NCI-H1092 treated with DMSO at 0.1 percent for 48 hours (cell line): Measurements from ENCODE around the gene GALK2.
A peak's percentile ranks its signal among the peaks of the same experiment; 100 is the strongest.
"Not testable (repeated sequence)": the region's sequence is repeated elsewhere in the genome, so short reads cannot be mapped to it uniquely, and the experiment has no call there.

ENCODE experiments used
- DNase-seq: peaks from one replicate; lab custom pipeline; 2025; lab: John Stamatoyannopoulos, UW

The GALK2 gene

DNA sequence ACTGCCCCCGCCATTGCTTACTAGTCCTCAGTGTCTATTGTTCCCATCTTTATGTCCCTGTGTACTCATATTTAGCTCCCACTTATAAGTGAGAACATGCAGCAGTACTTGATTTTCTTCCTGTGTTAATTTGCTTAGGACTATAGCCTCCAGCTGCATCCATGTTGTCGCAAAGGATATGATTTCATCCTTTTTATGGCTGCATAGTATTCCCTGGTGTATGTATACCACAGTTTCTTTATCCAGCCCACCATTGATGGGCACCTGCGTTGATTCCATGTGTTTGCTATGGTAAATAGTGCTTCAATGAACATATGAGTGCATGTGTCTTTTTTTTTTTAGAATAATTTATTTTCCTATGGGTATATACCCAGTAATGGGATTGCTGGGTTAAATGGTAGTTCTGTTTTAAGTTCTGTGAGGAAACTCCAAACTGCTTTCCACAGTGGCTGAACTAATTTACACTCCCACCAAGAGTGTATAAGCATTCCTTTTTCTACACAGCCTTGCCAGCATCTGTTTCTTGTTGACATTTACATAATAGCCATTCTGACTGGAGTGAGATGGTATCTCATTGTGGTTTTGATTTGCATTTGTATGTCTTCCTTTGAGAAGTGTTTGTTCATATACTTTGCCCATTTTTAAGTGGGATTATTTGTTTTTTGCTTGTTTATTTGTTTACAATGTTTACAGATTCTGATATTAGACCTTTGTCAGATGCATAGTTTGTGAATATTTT is 53.7 kb downstream of the GALK2 start:
- no peak for DNase-seq

DNA sequence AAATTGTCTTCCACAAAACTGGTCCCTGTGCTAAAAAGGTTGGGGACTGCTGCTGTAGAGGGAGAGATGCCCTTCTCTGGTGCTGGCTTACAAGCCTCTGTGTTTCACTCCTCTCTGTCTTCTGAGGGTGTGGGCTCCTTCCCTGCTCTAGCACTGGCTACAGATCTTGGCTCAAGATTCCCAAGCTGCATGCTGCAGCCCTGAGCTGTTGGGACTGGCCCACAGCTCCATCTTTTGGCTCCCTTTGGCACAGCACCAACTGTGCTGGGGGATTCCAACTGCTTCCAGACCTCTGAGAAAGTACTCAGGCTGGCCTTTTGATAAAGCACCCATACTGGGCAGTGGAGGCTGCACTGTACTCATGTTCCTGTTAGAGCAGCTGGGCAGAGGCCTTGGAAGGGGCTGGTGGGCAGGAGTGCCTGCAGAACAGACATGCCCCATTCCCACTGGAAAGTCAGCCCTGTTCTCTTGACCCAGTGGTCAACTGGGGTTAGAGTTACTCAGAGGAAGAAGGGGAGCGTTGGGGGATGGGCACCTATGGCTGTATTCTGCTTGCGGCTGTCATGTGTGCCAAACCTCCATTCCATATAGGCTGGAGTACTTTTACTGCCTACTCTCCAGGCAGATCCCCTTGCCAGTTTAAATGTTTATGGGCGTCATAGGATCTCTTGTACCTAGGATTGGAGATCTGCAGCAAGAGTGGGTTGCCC is 55.7 kb downstream of the GALK2 start:
- no peak for DNase-seq

DNA sequence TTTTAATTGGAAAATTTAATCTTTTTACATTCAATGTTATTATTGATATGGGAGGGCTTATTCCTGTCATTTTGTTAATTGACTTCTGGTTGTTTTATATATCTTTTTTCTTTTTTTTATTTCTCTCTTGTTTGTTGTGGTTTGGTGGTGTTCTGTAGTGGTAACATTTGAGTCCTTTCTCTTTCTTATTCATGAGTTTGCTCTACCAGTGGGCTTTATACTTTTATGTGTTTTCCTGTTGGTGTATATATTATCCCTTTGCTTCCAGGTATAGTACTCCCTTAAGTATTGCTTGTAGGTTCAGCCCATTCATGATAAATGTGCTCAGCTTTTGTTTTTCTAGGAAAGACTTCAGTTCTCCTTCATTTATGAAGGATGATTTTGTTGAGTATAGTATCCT is 57.6 kb downstream of the GALK2 start:
- DNase-seq = no peak

DNA sequence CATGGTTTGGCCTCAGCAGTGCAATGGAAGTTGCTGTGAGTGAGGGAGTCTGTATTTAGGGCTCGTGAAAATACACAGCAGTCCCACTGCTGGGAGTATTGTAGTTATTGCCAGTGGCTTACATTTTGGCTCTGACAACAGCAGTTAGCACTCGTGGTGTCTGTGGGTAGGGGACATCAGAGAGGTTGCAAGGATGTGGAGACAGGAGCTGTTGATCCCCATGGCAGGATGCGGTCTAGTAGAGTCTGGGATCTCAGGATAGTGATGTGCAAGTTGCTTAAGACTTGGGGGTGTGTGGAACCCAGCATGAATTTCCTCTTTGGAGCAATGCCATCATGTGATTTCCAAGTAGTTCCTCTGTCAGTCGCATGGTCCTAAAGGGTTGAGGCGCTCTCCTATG is 59.9 kb downstream of the GALK2 start:
- DNase-seq = no peak

DNA sequence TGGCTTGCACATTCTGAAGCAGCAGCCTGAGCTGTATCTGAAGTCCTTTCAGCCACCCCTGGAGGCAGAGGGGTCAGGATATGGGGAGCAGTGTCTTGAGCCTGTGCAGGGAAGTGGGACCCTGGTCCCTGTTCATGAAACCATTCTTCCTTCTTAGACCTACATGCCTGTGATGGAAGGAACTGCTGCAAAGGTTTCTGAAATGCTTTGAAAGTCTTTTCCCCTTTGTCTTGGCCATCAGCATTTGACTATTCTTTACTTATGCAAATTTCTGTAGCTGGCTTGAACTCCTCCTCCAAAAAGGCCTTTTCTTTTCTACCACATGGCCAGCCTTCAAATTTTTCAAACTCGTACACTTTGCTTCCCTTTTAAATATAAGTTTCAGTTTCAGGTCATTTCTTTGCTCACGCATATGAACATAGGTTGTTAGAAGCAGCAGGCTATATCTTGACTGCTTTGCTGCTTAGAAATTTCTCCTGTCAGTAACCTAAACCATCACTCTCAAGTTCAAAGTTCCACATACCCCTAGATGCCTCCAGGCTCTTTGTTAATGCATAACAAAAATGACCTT is 62.3 kb downstream of the GALK2 start:
- DNase-seq = no peak

DNA sequence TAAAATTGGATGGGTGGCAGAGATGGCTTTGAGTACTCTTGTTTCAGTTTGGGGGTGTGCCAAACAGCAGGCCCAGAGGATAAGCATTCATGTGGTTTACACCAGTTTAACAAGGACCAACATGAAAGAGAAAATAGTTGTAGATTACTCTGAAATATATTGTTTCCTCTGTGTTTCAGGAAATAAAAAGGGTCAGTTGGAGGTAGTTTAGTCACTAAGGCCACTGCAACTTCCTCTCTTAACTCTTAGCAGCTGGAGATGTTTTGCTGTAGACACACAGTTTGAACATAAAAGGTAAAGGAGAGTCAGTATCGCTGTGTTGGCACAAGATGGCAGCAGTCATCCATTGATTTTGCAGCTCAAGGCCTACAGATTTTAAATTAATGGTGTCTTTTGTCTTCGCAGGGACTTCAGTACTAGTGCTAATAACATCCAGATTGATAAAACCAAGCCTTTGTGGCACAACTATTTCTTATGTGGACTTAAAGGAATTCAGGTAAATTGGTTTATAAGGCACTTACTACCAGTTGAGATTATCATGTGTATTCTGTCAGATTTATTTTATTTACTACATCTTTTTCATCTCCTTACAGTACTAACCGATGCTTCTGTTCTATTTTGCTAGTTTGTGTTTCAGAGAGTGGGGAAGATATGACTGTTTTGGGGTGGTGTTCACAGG is 65.5 kb downstream of the GALK2 start:
- DNase-seq = peak; percentile 49

DNA sequence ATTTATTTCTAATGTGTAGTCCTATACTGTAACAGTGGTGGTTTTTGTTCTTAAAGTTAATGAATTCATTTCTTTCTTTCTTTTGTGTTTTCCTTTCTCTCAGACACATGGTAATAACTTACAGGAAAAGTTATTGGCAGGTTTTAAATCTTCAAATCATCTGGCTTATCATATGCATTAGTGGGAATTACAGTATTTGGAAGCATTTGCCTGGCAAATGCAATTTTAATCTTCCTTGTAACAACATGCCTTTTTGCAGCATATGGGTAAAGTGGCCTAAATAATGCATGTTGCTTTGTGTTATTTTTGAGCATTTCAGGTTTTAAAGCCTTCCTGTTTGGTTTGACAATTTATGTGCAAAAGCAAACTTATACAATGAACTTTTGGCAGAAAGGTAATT is 66.8 kb downstream of the GALK2 start:
- DNase-seq = no peak

DNA sequence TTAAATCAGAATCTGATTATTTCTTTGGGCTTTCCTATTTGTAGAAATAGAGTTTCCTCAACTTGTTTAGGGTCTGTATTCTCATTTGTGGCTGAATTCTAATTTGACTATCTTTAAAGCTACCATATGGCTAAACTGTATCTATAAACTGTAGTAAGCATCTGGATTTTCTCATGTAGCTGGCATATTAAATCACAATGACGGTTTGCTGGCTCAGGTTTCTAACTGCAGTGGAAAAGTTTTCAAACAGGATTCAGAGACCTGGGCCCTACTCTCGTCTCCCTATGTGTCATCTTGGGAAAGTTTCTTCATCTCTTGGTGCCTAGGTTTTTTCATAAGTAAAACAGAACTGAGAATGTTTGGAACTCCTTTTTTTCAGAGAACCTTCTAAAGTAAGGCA is 68.3 kb downstream of the GALK2 start:
- DNase-seq = no peak

DNA sequence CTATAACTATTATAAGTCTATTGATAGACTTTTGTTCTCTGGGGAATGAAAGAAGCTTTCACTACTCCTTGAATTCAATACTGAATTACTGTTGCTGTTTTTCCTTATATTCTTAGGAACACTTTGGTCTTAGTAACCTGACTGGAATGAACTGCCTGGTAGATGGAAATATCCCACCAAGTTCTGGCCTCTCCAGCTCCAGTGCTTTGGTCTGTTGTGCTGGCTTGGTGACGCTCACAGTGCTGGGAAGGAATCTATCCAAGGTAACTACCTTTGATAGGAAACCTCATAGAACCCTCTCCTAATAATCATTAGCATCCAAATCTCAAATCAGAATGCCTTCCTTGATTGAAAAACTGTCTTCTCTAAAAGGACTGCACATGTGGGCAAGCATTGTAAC is 69.1 kb downstream of the GALK2 start:
- no peak for DNase-seq

DNA sequence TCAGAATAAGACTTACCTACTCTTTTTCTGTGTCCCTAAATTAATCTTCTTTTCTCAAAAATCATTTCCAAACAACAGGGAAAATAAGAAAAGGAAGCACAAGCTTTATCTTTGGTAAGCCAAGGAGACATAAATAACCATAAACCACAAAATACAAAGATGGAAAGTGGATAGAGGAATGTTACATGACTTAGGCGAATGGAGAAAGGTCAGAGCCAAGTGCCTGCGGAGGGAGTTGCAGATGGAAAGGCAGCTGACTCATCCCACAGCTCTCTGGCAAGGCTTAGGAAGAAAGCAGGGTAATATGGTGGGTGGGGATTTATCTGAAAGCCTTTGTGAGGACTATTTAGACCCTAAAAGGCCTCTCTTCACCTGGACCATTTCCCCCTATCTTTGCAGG is 72.8 kb downstream of the GALK2 start:
- no peak for DNase-seq

DNA sequence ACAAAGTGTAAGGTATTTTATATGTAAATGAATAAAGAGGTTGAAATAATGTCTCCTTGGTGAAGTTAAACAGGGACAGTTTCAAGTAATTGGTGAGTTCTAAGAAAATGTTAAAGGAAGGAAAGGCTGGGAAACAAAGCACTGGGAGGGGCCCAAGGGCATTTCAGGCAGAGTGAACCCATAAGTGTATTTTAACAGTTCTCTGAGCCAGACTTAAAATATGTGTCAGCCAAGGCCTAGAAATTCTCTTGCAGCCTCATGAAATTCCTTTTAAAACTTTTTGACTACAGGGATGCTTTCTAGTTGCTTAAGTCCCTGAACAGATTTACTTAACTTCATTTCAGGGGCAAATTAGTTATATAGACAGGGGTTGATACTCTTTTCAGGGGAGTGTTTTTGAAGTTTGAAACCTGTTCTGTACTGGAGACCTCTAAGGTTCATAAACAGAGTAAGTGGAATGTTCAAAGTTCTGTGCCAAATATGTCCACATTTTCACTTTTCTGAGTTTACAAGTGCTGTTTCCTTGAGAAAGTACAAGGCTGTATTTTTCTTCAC is 77.6 kb downstream of the GALK2 start:
- DNase-seq = no peak

DNA sequence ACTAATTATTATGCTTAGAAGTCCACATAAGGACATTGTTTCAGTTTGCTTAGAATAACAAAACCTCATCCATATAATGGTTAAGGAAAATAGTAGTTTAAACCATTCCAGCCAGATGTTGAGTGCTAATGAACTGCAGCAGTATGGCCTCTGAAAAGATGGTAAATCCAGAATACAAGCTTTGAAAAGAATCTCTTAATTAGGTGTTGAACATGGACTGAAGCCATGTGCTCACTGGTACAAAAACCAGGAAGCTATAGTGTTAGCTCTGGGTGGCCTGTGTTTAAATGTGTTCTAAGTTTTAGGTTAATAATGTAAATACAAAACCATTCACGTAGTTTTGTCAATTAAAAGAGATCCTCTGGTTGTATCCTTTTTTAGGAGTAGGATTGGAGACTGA is 78.2 kb downstream of the GALK2 start:
- DNase-seq = no peak

DNA sequence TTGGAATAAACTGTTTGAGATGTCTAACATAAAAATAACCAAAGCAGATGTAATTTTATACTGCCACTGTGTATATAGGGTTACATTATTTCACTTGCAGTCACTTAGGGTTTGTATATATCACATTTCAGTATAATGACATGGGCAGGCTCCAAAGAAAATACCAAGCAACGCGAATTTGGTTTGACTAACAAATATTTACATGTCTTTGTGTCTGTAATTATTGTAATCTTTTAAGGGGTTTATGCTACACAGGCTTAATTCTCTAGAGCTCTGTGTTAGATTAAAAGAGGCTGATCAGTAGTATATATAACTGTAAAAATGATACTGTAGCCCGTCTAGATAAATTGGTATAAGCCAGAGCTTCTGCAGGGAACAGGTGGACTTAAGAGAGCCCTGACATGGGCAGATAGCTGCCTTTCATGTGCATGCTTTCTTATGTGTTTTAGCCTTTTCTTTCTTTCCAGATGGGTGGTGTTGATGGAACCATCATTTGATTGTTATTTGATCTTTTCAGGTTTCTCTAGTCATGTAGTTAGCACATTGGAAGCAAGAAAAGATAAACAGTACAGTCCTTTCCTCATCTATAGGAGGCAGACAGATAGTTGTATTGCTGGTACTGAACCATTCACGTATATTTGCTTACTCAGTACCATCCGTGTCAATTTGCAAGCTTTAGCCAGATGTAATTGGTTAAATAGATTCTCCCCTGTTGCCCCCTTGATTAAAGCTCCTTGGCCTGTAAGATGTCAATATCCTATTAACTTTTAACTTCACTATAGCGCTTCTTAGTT is 86.1 kb downstream of the GALK2 start:
- peak; percentile 60 for DNase-seq

DNA sequence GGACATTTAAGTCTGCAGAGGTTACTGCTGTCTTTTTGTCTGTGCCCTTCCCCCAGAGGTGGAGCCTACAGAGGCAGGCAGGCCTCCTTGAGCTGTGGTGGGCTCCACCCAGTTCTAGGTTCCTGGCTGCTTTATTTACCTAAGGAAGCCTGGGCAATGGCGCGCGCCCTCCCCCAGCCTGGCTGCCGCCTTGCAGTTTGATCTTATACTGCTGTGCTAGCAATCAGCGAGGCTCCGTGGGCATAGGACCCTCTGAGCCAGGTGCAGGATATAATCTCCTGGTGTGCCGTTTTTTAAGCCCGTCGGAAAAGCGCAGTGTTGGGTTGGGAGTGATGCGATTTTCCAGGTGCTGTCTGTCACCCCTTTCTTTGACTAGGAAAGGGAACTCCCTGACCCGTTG is 95.1 kb downstream of the GALK2 start:
- DNase-seq = not testable (repeated sequence)

DNA sequence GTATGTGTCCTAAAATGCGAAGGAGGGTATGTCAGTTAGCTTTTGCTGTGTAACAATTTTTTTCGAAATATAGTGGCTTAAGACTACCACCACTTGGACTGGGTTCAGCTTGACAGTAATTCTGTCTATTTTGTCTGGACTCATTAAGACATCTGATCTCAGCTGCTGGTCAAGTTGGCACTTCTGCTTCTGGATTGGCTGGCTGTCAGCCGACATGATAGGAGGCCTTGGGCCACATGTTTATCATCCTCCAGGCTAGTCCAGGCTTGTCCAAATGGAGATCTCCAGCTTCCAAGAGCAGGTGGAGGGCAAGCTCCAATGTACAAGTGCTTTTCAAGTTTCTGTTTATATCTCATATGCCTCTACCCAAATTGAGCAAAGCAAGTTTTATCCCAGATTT is 95.9 kb downstream of the GALK2 start:
- no peak for DNase-seq

DNA sequence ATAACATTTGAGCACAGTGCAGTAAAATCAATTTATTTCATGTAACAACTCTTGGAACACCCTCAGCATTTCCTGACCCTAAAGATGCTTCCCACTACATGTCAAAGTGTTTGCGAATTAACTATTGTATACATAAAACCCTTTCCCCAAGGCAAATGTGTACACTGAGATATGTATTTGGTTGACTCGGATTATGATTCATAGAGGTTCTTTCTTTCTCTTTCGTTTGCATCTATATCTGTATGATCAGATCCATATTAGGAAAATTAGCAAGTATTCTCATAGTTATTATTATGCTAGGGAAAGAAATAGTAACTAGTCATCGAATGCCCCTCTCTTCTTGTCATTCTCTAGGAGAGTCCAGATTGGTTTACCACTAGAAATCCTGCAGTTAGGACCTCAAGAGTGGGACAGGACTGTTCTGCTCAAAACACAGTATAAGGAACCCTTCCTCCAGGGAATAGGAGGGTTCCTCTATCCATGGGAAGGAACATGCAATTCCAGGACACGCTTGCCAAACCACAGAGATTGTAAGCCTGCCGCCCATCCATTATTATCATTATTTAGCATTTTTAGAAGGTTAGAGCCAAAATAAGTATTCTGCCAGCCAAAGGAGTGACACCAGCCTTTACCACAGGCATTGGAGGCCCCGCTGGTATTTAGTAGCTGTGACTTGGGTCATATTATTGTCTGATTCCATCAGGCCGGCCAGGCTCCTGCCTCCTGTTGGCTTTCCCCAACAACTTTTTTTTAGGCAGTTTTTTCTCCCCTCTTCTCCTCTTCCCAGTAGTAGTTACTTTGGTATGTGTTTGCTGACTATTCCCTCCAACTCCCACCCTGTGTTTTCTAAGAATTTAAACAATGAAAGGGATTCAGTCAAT is 100.7 kb downstream of the GALK2 start:
- DNase-seq = no peak

DNA sequence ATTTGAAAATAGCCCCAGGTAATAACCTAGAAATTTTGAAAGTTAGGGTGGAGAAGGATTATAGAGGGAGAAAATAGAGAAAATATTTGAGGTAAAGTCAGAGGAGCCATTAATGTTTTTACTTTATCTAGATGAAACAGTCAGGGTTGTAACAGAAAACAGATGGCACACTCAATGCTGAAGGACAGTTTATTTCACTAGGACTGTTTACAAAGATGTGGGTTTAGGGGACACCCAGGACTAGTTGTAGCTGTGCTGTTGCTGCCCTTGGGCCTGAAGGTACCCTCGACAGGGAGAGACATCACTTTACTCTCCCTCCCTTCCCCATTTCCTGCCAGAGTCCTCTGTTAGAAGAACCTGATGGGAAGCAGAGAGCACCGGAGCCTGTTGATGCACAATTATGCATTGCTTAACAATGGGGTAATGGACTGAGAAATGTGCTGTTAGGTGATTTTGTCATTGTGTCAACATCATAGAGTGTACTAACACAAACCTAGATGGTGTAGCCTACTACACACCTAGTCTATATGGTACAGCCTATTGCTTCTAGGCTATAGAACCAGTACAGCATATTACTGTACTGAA is 103.8 kb downstream of the GALK2 start:
- DNase-seq = no peak

DNA sequence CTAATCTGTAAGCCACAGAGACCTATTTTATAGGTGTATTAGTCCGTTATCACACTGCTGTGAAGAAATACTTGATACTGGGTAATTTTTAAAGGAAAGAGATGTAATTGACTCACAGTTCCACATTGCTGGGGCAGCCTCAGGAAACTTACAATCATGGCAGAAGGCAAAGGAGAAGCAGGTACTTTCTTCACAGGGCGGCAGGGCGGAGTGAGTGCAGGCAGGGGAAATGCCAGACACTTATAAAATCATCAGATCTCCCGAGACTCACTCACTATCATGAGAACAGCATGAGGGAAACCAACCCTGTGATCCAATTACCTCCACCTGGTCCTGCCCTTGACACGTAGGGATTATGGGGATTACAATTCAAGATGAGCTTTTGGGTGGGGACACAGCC is 108.7 kb downstream of the GALK2 start:
- DNase-seq = no peak

DNA sequence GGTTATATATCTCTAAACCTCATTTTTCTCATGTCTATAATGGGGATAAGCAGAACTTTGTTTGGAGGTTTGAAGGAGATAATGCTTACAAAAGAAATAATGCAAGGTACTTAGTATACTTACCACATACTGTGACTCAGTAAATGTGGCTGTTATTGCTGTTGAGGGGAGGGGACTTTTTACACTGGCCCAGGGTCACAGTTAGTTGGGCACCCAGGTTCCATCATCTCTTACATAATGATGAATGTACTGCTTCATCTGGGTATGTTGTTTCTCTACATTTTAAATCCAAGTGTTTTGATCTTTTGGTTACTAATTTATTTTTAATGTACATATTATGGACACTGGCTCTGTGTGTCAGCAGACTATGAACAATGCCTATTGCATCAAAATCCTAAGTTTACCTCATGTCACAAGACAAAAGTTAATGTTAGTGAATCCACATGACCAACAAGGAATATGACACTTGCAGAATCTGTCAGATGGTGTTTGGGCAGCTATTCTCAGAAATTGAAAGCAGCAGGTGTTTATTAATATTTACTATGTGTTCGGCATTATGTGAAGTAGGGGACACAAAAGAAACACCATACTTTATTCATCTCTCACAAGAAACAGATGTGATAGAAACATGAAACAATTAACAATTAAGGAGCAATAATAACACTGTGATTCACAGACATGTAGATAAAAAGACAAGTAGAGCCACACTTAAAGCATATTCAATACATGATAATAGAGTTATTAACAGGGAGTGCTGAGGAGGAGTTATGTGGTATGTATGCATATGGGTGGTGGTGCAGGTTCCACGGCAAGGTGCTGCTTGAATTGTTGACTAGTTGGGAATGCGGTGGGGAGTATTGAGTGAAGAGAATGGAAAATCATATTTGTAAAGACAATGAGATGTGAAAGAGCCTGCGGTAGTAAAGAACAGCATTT is 109.7 kb downstream of the GALK2 start:
- DNase-seq = no peak
